DMS114 treated with DMSO at 0.1 percent for 48 hours (cell line): ENCODE measurements around the gene DMD.

ENCODE experiments used
- DNase-seq: peaks from one replicate; lab custom pipeline; 2025; ENCODE audit not compliant: unreplicated experiment; lab: John Stamatoyannopoulos, UW

DMD gene

GRCh38 chrX:33045245-33045644 lies 166.1 kb downstream of the DMD start:
- no peak for DNase-seq

- no peak for DNase-seq
Measured at GRCh38 chrX:33041141-33041540, 170.2 kb downstream of the DMD start.

GRCh38 chrX:33032700-33033099 lies 178.6 kb downstream of the DMD start:
- no peak for DNase-seq

- DNase-seq: no peak
Measured at GRCh38 chrX:33014949-33015348, 196.4 kb downstream of the DMD start.

DNA sequence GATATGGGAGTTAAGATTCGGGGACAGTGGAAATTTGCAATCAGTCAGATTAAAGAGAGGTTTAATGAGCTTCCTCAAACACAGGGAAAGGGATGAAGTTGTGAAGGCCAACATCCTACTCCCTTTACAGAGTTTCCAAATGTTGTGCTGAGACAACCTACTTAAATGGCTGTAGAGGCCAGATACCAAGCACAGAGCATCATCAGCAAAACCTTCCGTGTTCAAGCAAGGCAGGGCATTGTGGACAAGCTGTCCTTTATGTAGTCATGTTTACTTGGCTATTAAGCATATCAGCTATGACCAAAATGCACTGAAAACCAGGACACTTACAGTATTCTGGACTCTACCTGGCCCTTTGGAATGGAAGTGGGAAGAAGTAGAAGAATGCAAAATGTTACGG lies 197.3 kb downstream of the DMD start:
- no peak for DNase-seq

DNA sequence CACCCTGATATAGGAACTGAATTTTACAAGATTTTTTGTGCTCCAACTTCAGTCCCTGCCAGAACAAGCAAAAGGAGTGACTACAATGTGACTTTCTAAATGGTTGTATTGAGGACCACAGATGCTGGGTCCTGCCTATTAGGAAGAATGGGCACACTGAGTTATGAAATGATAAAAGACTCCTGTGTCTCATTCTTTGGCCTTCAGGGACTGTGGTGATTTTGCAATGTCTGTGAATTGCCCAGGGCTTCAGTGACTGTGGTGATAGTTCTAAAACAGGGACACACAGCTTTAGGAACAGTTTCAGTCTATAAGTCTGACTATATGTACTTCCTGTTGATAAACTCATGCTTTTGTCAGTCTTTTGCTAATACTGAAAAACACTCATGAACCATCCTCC lies 210.2 kb downstream of the DMD start:
- no peak for DNase-seq

- no peak for DNase-seq
Measured at GRCh38 chrX:32998776-32999175, 212.6 kb downstream of the DMD start.

GRCh38 chrX:32995427-32995826 lies 215.9 kb downstream of the DMD start:
- DNase-seq: no peak

GRCh38 chrX:32987142-32987541 lies 224.2 kb downstream of the DMD start:
- no peak for DNase-seq

DNA sequence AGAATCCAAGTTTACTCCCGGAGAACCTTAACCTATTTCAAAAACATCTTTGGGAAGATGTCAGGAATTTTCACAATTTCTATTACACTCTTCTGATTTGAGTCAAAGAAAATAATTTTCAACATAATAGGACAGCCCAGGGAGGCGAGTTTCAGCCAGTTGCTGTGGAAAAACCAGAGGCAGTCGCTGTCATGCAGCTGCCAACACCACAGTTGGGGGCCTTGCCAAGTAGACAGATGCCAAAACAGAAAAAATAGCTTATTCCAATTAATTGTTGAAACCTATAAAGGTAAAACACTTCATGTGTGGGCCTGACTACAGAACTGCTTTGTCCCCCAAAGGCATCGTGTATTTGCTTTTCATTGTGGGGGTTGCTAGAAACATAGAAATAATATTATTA lies 225.8 kb downstream of the DMD start:
- no peak for DNase-seq

GRCh38 chrX:32966821-32967355 lies 244.5 kb downstream of the DMD start:
- no peak for DNase-seq

- DNase-seq: no peak
Measured at GRCh38 chrX:32954125-32954524, 257.2 kb downstream of the DMD start.

- DNase-seq: no peak
Measured at GRCh38 chrX:32948130-32948529, 263.2 kb downstream of the DMD start.

GRCh38 chrX:32937043-32937442 lies 274.3 kb downstream of the DMD start:
- no peak for DNase-seq

DNA sequence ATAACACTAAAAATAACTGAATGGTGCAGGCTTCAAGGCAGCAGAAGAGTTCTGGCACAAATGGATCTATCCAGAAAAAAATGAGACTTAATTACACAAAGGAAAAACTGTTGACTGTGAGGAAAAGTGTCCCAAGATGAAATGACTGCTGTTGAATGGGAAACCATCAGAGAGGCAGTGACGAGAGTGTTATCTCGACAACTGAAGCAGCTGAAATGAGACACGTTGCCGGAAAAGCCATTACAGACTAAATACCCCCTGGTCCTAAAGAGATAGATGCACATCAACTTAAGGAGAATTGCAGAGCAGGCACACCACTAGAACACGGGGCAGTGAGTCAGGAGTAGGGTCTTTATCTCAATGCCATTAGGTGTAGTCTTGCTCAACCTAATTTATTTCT lies 277.8 kb downstream of the DMD start:
- DNase-seq: no peak

GRCh38 chrX:32929040-32929439 lies 282.3 kb downstream of the DMD start:
- DNase-seq: no peak

GRCh38 chrX:32896088-32896487 lies 315.3 kb downstream of the DMD start:
- DNase-seq: no peak

GRCh38 chrX:32894679-32895078 lies 316.7 kb downstream of the DMD start:
- DNase-seq: no peak

DNA sequence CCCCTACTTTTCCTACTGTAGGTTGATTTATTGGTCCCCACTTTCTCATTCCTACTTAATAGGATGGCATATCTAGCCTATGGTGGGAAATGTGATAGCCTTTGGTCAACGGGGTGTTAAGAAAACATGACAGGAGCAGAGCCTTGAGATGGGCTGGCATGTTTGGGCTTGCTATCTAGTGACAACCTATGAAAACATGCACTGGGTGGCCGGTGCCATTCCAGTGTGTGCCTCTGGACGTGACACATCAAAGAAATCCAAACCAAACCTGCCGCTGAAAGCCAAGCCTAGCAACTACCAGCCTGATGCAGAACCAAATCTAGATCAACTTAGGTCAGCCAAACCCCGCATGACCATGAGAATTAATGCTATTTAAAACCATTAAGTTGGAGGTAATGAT lies 317.6 kb downstream of the DMD start:
- DNase-seq: no peak

- DNase-seq: no peak
Measured at GRCh38 chrX:32877592-32877991, 333.8 kb downstream of the DMD start.

- DNase-seq: no peak
Measured at GRCh38 chrX:32874839-32875238, 336.5 kb downstream of the DMD start.

- DNase-seq: no peak
Measured at GRCh38 chrX:32873786-32874185, 337.6 kb downstream of the DMD start.

GRCh38 chrX:32871636-32872035 lies 339.7 kb downstream of the DMD start:
- no peak for DNase-seq

- DNase-seq: no peak
Measured at GRCh38 chrX:32868524-32868895, 342.8 kb downstream of the DMD start.
